ENCODE measurements around the gene SYMPK.
"Not testable (repeated sequence)": the region's sequence is repeated elsewhere in the genome, so short reads cannot be mapped to it uniquely, and the experiment has no call there.

The SYMPK gene

DNA sequence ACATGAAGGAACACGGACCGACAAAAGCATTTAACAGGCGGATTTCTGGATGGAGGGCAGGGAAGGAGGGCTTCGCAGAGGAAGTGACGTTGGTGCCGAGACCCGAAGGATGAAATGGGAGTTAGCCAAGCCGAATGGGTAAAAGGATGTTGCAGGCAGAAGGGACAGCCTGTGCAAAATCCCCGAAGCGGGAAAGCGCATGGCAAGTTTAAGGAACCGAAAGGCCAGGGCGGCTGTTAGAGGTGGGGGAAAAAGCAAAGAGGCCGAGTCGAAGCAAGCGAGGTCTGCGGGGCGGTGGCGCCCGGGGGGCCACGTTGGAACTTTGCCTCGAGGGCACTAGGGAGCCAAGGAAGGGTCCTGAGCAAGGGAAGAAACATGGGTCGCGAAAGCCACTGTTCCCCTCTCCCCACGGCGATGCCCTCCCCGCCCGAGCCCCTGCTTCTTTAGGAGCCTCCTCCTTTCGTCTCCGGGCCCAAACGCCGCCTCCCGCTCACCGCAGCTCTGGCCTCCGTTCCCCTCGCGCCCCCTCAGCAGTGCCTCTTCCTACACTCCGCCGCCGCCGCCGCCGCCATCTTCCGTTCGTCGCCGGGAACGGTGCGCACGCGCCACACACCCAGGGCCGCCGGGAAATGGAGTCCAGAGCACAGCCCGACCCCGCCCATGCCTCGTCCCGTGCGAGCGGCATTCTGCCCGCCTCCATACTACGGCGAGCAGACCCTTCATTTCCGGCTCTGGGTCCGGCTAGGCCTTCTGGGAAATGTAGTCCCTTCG, at the start of gene SYMPK:
Gene SYMPK, minus strand, starts transcription at position 584 of the 771 bp plus-strand sequence. CDS start 8,652 bp downstream, outside the sequence.
- DNase-seq (ENCODE audit: low spot score): peak; percentile 99

DNA sequence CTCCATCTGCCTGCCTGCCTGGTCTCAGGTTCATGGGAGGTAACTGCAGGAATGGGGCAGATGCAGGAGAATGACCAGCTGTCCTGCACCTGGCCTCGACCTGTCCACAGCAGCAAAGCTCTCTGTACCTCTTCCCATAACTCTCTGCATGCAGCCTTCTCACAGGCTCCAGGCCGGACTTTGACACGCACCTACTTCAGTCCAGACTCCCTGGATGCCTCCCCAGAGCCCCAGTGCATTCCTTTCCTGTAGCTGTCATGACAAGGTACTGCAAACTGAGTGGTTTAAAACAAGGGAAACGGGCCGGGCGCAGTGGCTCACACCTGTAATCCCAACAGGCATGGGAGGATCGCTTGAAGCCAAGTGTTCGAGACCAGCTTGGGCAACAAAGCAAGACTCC, 48.3 kb upstream of the SYMPK start:
- no peak for DNase-seq (ENCODE audit: low spot score)

DNA sequence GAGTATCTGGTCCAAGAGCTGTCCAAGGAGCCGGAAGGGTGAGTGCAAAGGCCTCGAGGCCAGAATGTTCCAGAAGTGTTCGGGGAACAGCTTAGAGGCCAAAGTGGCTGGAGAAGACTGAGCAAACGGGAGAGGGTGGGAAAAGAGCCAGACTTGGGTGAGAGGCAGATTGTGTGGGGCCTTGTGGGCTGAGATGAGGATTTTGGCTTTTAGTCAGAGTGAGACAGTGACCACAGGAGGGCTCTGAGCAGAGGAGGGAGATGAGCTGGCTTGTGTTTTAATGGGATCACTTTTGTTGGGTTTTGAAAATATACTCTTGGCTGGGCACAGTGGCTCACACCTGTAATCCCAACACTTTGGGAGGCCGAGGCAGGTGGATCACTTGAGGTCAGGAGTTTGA, 46.0 kb upstream of the SYMPK start:
- no peak for DNase-seq (ENCODE audit: low spot score)

DNA sequence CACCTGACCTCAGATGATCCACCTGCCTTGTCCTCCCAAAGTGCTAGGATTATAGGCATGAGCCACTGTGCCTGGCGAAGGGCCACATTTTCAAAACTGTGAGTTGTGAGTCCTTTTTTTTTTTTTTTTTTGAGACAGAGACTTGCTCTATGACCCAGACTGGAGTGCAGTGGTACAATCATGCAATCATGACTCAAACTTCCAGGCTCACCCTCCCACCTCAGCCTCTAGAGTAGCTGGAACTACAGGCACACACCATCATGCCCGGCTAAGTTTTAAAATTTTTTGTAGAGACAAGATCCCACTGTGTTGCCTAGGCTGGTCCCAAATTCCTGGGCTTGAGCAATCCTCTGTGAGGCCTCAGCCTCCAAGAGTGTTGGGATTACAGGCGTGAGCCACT, 43.3 kb upstream of the SYMPK start:
- no peak for DNase-seq (ENCODE audit: low spot score)

DNA sequence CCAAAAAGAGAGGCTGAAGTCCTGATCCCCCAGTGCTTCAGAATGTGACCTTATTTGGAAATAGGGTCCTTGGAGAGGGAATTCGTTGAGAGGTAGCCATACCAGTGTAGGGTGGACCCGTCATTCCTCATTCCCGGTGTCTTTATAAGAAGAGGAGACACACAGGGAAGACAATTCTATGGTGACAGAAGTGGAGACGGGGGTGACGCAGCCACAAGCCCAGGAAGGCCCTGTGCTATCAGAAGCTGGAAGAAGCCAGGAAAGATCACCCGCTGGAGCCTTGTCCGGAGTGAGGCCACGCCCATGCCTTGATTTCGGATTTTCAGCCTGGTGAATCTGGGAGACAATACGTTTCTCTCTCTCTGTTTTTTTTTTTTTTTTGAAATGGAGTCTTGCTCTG, 42.1 kb upstream of the SYMPK start:
- no peak for DNase-seq (ENCODE audit: low spot score)

DNA sequence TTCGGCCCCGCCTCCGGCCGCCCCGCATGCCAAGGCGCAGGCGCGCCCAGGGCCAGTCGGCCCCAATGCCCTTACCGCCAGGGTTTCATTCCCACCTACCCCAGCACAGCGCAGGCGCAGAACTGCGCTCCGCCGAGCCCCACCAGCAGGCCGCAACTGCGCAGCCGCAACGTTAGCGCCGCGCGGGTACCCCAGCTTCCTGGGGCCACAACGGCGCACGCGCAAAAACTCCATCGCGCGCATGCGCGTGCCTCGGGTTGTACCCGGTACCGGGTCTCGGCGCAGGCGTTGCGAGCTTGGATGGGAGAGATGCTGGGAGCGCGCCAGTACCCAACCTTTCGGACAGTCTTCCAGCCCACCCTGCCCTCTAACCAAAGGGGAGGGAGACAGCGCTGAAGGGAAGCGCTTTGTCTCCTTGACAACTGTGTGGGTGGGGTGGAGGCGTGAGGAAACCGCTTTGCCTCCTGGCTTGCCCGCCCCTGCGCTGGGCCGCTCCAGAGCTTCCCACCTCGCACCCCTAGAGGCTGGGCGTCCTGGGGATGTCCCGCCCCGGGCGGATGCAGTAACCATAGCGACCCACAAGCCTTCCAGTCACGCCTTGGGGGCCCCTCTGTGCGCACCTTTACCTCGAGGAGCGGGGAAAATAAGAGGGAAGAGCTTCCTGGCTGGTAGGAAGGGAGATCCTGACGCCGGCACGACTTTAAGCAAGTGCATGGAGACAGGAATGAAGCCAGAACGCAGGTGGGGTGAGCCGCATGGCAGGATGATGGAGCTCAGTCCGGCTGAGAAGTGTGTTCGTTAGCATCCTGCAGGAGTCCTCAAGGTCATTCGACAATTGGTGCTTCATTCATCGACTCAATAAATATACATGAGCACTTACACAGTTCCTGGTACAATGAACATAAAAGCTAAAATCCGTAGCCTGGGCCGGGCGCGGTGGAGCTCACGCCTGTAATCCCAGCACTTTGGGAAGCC, 40.0 kb upstream of the SYMPK start:
- DNase-seq (ENCODE audit: low spot score): peak; percentile 99

DNA sequence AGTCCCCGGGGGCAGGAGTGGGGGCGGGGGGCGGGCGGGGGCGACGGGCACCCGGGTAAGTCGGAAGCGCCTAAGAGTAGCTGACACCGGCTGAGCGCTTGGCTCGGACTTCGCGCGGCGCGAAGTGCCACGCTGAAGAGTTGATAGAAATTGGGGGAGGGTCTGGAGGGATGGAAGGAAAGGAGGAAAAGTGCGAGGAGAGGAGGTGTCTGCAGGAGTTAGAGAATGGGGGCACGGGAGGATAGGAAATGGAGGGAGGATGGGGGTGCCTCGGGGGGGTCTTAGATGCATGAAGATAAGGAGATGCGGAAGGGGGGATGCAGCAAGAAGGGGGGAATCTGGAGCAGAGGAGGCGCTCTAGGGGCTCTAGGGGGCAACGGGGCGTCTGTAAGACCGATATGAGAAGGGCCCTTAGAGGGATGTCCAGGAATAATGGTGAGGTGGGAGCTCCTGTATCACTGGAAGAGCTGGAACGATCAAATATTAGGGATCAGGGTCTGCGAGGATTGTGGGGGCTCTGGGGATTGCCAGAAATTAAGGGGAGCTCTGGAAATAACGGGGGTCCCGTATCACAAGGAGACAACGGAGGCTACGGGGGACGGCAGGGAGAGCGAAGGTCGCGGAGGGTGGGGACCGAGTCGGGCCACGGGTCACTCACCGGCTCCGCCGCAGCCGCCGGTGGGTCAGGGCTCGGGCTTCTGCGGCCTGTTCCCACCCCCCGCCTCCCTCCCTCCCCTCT, 39.1 kb upstream of the SYMPK start, which contains the start of gene MYPOP:
Gene MYPOP, minus strand, starts transcription at position 702 of the 739 bp plus-strand sequence. CDS start 840 bp downstream, outside the sequence.
- DNase-seq (ENCODE audit: low spot score): no peak

DNA sequence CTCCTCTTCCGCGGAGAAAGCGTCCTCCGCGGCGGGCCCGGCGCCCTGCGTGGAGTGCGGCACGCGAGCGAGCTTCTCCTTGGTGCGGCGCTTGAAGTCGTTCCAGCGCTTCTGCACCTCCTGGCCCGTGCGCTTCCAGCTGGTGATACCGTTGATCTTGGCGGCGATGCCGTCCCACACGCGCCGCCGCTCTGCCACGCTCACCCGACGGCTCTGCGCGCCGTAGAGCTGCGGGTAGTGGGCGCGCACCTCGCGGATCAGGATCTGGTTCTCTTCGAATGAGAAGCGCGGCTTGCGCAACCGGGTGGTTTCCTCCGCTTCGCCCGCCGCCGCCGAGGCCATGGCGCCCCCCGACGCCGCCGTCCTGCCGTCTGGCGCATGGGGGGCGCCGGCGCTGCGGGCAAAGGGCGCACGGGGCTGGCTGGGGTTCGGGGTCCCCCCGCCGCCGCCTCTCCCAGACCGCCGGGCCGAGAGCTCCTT, 38.5 kb upstream of the SYMPK start:
- DNase-seq (ENCODE audit: low spot score): no peak

DNA sequence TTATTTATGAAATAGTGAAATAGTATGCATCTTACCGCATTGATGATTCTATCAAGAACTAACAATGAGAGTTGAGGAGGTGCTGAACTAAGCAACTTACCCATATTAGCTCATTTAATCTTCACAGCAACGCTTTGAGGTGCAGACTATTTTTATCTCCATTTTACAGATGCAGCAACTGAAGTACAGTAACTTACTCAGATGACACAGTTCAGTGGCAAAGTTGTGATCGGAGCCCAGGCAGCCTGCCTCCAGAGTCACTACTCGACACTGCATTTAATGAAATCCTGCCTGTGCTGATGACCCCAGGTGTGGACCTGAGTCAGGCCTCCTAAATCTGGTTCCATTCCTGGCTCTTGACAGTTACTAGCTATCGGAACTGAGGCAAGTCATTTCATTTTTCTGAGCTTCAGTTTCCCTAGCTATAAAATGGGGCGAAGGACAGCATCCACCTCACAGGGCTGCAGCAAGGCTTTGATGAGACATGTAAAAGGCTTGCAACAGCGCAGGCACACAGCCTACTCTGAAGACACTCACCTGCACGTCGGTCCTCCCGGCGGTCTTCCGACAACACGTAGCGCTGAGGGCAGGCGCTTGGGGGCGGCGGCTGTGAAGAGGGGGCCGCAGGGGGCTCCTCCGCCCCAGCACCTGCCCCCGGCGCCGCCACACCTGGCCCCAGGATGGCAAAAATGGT, 37.9 kb upstream of the SYMPK start:
- DNase-seq (ENCODE audit: low spot score): no peak

DNA sequence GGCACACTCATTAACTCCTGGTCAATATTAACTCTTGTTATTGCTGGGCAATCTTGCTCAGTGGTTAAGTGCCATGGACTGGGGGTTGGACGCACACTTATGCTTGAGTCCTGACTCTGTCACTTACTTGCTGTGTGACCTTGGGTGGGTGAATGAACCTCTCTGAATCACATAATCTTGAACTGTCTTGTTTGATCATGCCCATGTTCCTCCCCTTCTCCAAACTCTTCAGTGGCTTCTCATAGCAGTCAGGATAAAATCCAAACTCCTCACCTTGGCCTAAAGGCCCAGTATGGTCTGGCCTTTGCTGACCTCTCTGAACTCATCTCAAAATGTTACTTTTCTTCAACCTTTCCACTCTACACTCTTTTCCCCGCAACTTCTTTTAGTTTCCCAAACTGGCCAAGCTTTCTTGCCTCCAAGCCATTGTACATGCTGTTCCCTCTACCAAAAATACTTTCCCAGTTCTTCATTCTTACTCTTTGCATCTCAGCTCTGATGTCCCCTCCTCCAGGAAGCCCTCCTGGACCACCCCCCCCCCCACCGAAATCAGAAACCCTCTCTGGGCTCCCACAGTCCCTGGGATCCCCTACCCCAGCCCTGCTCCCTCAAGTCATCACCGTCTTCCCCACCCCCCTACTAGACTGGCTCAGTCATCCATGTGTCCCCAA, 37.1 kb upstream of the SYMPK start:
- DNase-seq (ENCODE audit: low spot score): no peak

DNA sequence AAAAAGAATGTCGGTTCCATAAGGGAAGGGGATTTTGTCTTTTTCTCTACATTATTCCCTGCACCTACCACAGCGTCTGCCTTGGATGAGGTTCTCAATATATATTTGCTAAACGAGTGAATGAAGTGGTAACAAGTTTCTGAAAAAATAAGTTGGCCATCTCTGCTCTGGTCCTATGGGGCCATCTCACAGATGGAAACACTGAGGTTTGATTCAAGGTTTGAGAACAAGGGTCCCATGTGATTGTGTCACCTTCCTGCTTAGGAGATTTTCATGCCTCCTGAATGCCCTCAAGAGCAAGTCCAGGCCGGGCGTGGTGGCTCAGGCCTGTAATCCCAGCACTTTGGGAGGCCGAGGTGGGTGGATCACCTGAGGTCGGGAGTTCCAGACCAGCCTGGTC, 36.3 kb upstream of the SYMPK start:
- no peak for DNase-seq (ENCODE audit: low spot score)

DNA sequence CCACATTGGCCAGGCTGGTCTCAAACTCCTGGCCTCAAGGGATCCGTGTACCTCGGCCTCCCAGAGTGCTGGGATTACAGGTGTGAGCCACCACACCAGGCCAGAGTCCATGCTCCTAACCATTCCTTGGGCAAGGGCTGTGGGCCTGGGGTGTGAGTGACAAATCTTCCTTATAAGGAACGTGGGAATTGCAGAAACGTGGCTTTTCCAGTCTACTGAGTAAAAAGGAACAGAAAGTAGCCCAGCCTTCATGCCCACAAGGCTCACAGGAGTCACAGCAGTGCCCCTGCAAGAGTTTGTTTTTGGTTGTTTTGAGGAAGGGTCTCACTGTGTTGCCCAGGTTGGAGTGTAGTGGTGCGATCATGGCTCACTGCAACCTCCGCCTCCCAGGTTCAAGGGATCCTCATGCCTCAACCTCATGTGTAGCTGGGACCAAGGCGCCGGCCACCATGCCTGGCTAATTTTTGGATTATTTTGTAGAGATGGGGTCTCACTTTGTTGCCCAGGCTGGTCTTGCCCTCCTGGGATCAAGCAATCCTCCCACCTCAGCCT, 34.4 kb upstream of the SYMPK start:
- no peak for DNase-seq (ENCODE audit: low spot score)

DNA sequence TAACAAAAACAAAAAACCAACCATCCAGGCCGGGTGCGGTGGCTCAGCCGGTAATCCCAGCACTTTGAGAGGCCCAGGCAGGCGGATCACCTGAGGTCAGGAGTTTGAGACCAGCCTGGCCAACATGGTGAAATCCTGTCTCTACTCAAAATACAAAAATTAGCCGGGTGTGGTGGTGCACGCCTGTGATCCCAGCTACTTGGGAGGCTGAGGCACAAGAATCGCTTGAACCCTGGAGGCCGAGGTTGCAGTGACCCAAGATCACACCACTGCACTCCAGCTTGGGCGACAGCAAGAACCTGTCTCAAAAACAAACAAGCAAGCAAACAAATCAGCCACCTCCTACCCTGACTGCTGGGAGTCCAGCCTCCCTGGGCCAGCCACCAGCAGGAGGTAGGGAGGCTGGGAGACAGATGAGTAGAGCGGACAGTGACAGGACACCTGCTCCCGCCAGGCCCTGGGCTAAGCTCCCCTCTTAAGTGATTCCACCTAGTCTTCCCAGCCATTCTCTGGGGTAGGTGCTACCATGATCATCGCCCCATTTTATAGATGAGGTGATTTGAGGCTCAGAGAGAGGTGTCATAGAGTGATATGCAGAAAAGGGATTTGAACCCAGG, 33.1 kb upstream of the SYMPK start:
- DNase-seq (ENCODE audit: low spot score): not testable (repeated sequence)

DNA sequence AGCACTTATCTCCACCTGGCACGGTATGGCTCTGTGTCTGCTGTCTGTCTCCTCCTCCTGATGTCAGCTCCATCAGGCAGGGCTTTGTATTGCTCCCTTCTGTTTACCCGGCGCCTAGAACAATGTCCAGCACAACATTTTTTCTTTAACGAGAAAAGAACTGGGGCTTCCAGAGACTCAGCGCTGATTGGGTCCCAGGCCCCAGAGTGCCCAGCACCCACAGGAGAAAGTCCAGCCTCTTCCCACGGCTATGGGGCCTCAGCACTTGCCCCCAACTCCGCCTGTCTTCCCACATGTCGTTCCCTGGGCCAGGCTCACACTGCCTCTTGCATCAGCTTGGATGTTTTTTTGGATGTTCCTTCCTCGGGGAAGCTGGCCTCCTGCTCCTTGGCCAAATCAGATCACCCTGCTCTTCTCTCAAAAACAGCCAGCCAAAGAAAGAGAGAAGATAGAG, 32.6 kb upstream of the SYMPK start:
- DNase-seq (ENCODE audit: low spot score): no peak

DNA sequence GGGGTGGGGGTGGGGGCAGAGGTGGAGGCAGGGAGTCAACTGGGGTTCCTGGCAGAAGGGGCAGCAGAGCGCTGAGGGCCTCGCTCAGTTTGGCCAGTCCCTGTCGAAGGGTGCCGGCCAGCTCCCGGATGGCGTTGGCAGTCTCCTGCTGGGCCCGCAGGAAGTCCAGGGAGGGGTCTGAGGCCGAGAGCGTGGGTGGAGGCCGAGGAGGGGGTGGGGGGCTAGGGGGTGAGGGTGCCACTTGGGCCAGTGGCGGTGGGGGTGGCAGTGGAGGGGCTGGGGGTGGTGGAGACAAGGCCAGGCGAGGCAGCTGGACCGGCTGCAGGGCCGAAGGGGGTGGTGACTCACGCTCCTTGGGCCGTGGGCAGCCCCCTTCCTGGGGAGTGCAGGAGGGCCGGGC, 27.9 kb upstream of the SYMPK start:
- DNase-seq (ENCODE audit: low spot score): no peak

DNA sequence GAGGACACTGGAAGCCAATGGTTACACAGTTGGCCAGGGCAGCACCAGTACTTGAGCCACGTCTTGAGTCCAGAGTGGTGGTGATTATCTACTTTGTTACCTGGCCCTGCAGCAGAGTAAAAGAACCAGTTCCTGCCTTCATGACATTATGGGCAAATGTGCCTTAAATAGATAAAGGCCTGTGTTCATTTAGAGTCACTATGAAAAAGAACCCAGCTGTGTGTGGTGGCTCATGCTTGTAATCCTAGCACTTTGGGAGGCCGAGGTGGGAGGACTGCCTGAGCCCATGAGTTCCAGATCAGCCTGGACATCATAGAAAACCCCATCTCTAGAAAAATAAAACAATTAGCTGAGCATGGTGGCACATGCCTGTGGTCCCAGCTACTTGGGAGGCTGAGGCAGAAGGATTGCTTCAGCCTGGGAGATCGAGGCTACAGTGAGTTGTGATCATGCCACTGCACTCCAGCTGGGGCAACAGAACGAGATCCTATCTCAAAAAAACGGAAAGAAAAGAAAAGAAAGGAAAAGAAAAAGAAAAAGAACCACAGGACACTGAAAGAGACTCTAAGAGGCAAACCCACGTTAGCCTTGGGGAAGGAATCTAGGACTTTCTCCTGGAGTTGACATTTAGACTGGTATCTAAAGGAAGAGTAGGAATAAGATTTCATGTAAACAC, 26.4 kb upstream of the SYMPK start:
- no peak for DNase-seq (ENCODE audit: low spot score)

DNA sequence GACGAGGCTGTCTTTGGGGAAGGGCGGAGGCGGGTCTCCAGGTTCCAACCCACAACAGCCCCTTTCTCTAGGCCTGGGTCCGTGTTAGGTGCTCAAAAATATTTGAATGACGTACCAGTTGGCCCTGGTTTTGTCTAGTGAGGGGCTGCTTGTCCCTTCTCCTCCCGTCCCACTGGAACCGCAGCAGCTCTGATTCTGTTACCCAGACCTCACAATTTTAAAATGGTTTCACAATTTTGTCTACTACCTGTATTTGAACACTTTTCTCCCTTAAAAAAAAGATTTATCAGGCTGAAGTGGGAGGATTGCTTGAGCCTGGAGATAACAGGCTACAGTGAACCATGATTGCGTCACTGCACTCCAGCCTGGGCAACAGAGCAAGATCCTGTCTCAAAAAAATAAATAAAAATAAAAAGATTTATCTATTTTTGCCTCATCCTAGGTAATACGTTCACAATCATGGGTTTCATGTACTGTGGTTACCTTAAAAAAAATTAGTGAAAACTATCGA, 24.3 kb upstream of the SYMPK start:
- no peak for DNase-seq (ENCODE audit: low spot score)

DNA sequence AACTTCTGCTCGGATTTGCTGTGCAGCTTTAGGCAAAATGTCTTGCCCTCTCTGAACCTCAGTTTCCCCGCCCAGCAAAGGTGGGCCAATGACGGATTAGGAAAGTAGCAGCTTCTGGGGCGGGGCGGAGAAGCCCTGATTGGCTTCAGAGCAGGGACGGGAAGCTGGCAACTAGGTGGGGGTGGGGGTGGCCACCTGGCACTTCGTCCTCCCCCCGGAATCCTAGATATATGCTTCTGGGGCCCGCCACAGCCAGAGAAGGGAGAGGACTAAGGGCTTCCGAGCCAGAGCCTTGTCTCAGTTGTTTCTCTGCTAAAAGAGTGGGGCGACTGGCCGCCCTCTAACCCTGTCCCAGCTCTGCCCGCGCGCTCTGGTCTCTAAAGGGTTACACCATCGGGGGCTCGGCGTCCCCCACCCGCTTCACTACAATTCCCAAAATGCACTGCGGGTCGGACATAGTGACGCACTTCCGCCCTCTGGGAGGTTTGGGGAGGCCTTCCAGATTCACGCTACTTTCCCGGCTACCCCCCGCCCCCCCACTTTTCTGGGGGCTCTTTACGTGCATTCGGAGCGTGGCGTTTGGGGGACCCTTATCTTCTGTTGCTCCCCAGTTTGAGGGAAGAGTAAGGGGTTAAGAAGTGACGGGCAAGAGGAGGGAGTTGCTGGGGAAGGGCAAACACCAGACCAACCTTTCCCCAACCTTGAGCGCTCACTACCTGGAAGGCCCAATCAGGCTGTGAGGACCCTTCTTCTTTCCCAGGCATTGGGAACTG, 23.7 kb upstream of the SYMPK start:
- DNase-seq (ENCODE audit: low spot score): peak; percentile 91

All from CD4-positive, alpha-beta T cell treated with Interleukin-15 for 4 hours (primary cell).